GM21619 (cell line): ENCODE measurements around the gene ACTL10.

Source experiments
- ATAC-seq: cut with Tn5 transposase; IDR thresholded peaks from one replicate; pipeline ENCODE4 v1.9.1; 2021; ENCODE audit not compliant: unreplicated experiment

Gene ACTL10

GRCh38 chr20:33648396-33649004 is 18.2 kb upstream of the ACTL10 start:
- no peak for ATAC-seq

- ATAC-seq: no peak
Observed at GRCh38 chr20:33649201-33649681, 17.5 kb upstream of the ACTL10 start.

- ATAC-seq: no peak
Observed at GRCh38 chr20:33650111-33650752, 16.5 kb upstream of the ACTL10 start.

GRCh38 chr20:33650753-33651561 is 15.8 kb upstream of the ACTL10 start:
- ATAC-seq: no peak

- ATAC-seq: no peak
Observed at GRCh38 chr20:33651562-33652048, 15.1 kb upstream of the ACTL10 start.

- ATAC-seq: no peak
Observed at GRCh38 chr20:33653218-33653899, 13.4 kb upstream of the ACTL10 start.

GRCh38 chr20:33653900-33654596 is 12.7 kb upstream of the ACTL10 start:
- no peak for ATAC-seq

- no peak for ATAC-seq
Observed at GRCh38 chr20:33654680-33655161, 12.0 kb upstream of the ACTL10 start.

- no peak for ATAC-seq
Observed at GRCh38 chr20:33655164-33655563, 11.6 kb upstream of the ACTL10 start.

- no peak for ATAC-seq
Observed at GRCh38 chr20:33656010-33656782, 10.5 kb upstream of the ACTL10 start.

GRCh38 chr20:33656783-33657703 is 9.7 kb upstream of the ACTL10 start:
- no peak for ATAC-seq

- no peak for ATAC-seq
Observed at GRCh38 chr20:33657704-33658095, 9.0 kb upstream of the ACTL10 start.

GRCh38 chr20:33658510-33658909 is 8.2 kb upstream of the ACTL10 start:
- ATAC-seq: no peak

GRCh38 chr20:33658929-33659328 is 7.8 kb upstream of the ACTL10 start:
- ATAC-seq: no peak

- no peak for ATAC-seq
Observed at GRCh38 chr20:33659341-33660034, 7.3 kb upstream of the ACTL10 start.

GRCh38 chr20:33660035-33660684 is 6.6 kb upstream of the ACTL10 start:
- no peak for ATAC-seq

- no peak for ATAC-seq
Observed at GRCh38 chr20:33660685-33661058, 6.1 kb upstream of the ACTL10 start.

- no peak for ATAC-seq
Observed at GRCh38 chr20:33662172-33662571, 4.6 kb upstream of the ACTL10 start, which contains the start of gene C20orf144. TSS of gene C20orf144 (plus strand) at chr20:33662327. CDS start at chr20:33662346, 19 bp downstream.
